DND-41 (cell line): ENCODE results near the gene TXNRD1.

Source experiments
- CTCF ChIP-seq: IDR thresholded peaks from 2 replicates; pipeline ENCODE4 v1.5.1; 2012; ENCODE audit warnings: borderline replicate concordance, low read length, moderate library complexity, mild to moderate bottlenecking; ENCODE audit not compliant: poor library complexity, severe bottlenecking; ENCODE audit errors: extremely low read depth
- EZH2 ChIP-seq: IDR thresholded peaks from 3 replicates; pipeline ENCODE4 v1.6.1; 2012; ENCODE audit warnings: borderline replicate concordance, low read depth, mild to moderate bottlenecking, moderate library complexity, low read length, inconsistent platforms; ENCODE audit not compliant: severe bottlenecking

- TF ChIP-seq CTCF = no peak
- TF ChIP-seq EZH2 = no peak
These were observed 118.2 kb downstream of the TXNRD1 start for GRCh38 chr12:104333692-104334255.
